Thoracic aorta (tissue), 2 donors: ENCODE measurements around the gene PNMA1. TPM values are rescaled to one million over a fixed set of nuclear protein-coding genes. Genes with fewer than 3 reads are reported as not detected.

Experiments
- ATAC-seq: fragments of 150-250 bp; one replicate; pipeline ENCODE4 v1.8.0; 2017; ENCODE audit warnings: low read depth; ENCODE audit not compliant: insufficient number of reproducible peaks, low FRiP score
- DNase-seq: peaks from one replicate; pipeline ENCODE4 v3.0.0-alpha.2; 2020; ENCODE audit warnings: low spot score
- H3K27ac ChIP-seq, 2 donors: fragments of 200-600 bp; sonication (generic); 1 replicate in 1 of 2; 2 replicates in 1 of 2; pipeline ENCODE4 v1.5.1; 2016; ENCODE audit warnings: mild to moderate bottlenecking in 2 of 2, moderate library complexity in 2 of 2
- H3K27me3 ChIP-seq: fragments of 200-600 bp; sonication (generic); replicated peaks from 2 replicates; pipeline ENCODE4 v1.6.0; 2016; ENCODE audit warnings: mild to moderate bottlenecking; ENCODE audit not compliant: insufficient read depth
- H3K36me3 ChIP-seq: fragments of 200-600 bp; sonication (generic); one replicate; pipeline ENCODE4 v1.5.1; 2016
- H3K4me1 ChIP-seq, 2 donors: fragments of 200-600 bp; sonication (generic); 1 replicate in 1 of 2; 2 replicates in 1 of 2; pipeline versions ENCODE4 v1.5.1 to v1.6.0; 2016; ENCODE audit warnings: low read depth in 2 of 2, mild to moderate bottlenecking in 1 of 2; ENCODE audit not compliant: control insufficient read depth in 1 of 2
- H3K4me3 ChIP-seq: fragments of 200-600 bp; sonication (generic); 2 replicates; pipeline ENCODE4 v1.5.1; 2016; ENCODE audit warnings: mild to moderate bottlenecking
- H3K9me3 ChIP-seq: fragments of 200-600 bp; sonication (generic); 2 replicates; pipeline ENCODE4 v1.5.1; 2016
- CTCF ChIP-seq: fragments of 200-600 bp; sonication (generic); IDR thresholded peaks from one replicate; pipeline ENCODE4 v1.5.1; 2019; ENCODE audit warnings: antibody characterized with exemption
- total RNA-seq, 2 donors: library from RNA; depleted of rRNA; stranded (reverse); fragments of >200 nt; gene quantifications; one replicate each; pipeline versions ENCODE4 v1.1.0 to v1.2.3, GENCODE V29; 2016

The PNMA1 gene
- total RNA-seq, 2 donors from 2014 or later, result 27.3 to 37.4 TPM

GRCh38 chr14:73749706-73750530 lies 35.7 kb upstream of the PNMA1 start:
- peaks cover 82 to 99% of the 10 kb centered on the region in 2 donors for H3K4me1 ChIP-seq
- H3K27ac ChIP-seq, result peak overlapping the region; percentile 73 to 97
- H3K27me3 ChIP-seq, result no peaks in the 10 kb centered on the region
- no peak for DNase-seq
- no peak for ATAC-seq
- no peak for TF ChIP-seq CTCF
- no peaks in the 10 kb centered on the region for H3K9me3 ChIP-seq
- H3K36me3 ChIP-seq, result no peaks in the 10 kb centered on the region
- no peak overlapping the region for H3K4me3 ChIP-seq

- no peak for TF ChIP-seq CTCF
- Histone ChIP-seq H3K9me3 (no peaks in the 10 kb centered on the region), H3K4me3 (no peak overlapping the region), H3K27me3 (no peaks in the 10 kb centered on the region), H3K4me1 (peaks cover 82 to 99% of the 10 kb centered on the region in 2 donors), H3K27ac (peak overlapping the region in 1 of 2 donors; percentile 52), H3K36me3 (no peaks in the 10 kb centered on the region)
- ATAC-seq (no peak), DNase-seq (no peak)
Measured at GRCh38 chr14:73748858-73749357, 34.7 kb upstream of the PNMA1 start.

GRCh38 chr14:73747379-73748211 lies 33.4 kb upstream of the PNMA1 start:
- Histone ChIP-seq H3K36me3 (no peaks in the 10 kb centered on the region), H3K27me3 (no peaks in the 10 kb centered on the region), H3K4me1 (peaks cover 82 to 99% of the 10 kb centered on the region in 2 donors), H3K27ac (peak overlapping the region; percentile 49 to 73), H3K4me3 (no peak overlapping the region), H3K9me3 (no peaks in the 10 kb centered on the region)
- ATAC-seq, result no peak
- DNase-seq, result no peak
- TF ChIP-seq CTCF, result no peak

- no peak for TF ChIP-seq CTCF
- Histone ChIP-seq H3K27ac (peak overlapping the region; percentile 49 to 73), H3K4me3 (peak overlapping the region; percentile 9), H3K4me1 (peaks cover 82 to 99% of the 10 kb centered on the region in 2 donors), H3K36me3 (no peaks in the 10 kb centered on the region), H3K27me3 (no peaks in the 10 kb centered on the region), H3K9me3 (no peaks in the 10 kb centered on the region)
- ATAC-seq, result no peak
- DNase-seq, result no peak
Measured at GRCh38 chr14:73746520-73747378, 32.6 kb upstream of the PNMA1 start.
